H1 (cell line): ENCODE data around the gene SIRT6. TPM values are rescaled to one million over a fixed set of nuclear protein-coding genes. Genes with fewer than 3 reads are reported as not detected.

ENCODE experiments used
- CTCF ChIA-PET: fragments of 300-600 bp; sonication (Branson Sonifier 250); formaldehyde crosslinking; loops from one replicate; lab custom pipeline; 2021; ENCODE audit not compliant: partially characterized antibody; lab: Charles Lee
- POLR2A ChIA-PET: fragments of 300-600 bp; sonication (Branson Sonifier 250); formaldehyde crosslinking; loops from one replicate; lab custom pipeline; 2021; ENCODE audit warnings: inconsistent platforms; ENCODE audit not compliant: partially characterized antibody; lab: Charles Lee
- DNase-seq, 2 experiments: peaks; one replicate each; pipeline versions ENCODE4 v3.0.0 to v3.0.0-alpha.2; 2010 to 2022; ENCODE audit warnings: low spot score in 2 of 2, low read depth in 1 of 2, mixed read lengths in 1 of 2
- FAIRE-seq: peaks from 2 replicates; lab custom pipeline; 2011; peaks lifted over from hg19 to GRCh38; lab: Jason Lieb, UNC
- H2AFZ ChIP-seq: 2 replicates; pipeline ENCODE4 v1.8.1; 2012; ENCODE audit warnings: low read length, inconsistent platforms
- H2AK5ac ChIP-seq: 2 replicates; pipeline ENCODE4 v1.6.1; 2013; ENCODE audit warnings: low read depth, low read length
- H2BK120ac ChIP-seq: replicated peaks from 2 replicates; pipeline ENCODE3; 2013; ENCODE audit warnings: low read depth, low read length, inconsistent platforms
- H2BK12ac ChIP-seq: 2 replicates; pipeline ENCODE4 v1.6.1; 2013; ENCODE audit warnings: low read depth, low read length
- H2BK15ac ChIP-seq: 2 replicates; pipeline ENCODE4 v1.6.1; 2013; ENCODE audit warnings: low read length
- H2BK20ac ChIP-seq: 2 replicates; pipeline ENCODE4 v1.6.1; 2013; ENCODE audit warnings: low read length
- H2BK5ac ChIP-seq: 2 replicates; pipeline ENCODE4 v1.6.1; 2013; ENCODE audit warnings: low read depth, low read length
- H3K14ac ChIP-seq: 2 replicates; pipeline ENCODE4 v1.6.1; 2013; ENCODE audit warnings: inconsistent platforms; ENCODE audit not compliant: insufficient read length
- H3K18ac ChIP-seq: 2 replicates; pipeline ENCODE4 v1.6.1; 2013; ENCODE audit warnings: low read length; ENCODE audit errors: extremely low read depth
- H3K23ac ChIP-seq: 2 replicates; pipeline ENCODE4 v1.6.1; 2013; ENCODE audit warnings: inconsistent platforms; ENCODE audit not compliant: insufficient read length
- H3K23me2 ChIP-seq: 2 replicates; pipeline ENCODE4 v1.6.1; 2013; ENCODE audit warnings: low read depth, low read length
- H3K27ac ChIP-seq: 2 replicates; pipeline ENCODE4 v1.6.1; 2011; ENCODE audit warnings: low read depth, low read length, inconsistent platforms
- H3K27me3 ChIP-seq, 4 experiments: replicated peaks in 1 of 4; 1 replicate in 1 of 4; 2 replicates in 3 of 4; pipeline versions ENCODE4 v1.6.1 to v1.8.1; 2011 to 2013; ENCODE audit warnings: low read length in 3 of 4, mild to moderate bottlenecking in 3 of 4, inconsistent platforms in 2 of 4, mixed read lengths in 2 of 4, moderate library complexity in 1 of 4; ENCODE audit not compliant: control insufficient read depth in 3 of 4, insufficient read depth in 3 of 4; ENCODE audit errors: extremely low read depth in 1 of 4
- H3K36me3 ChIP-seq, 4 experiments: 2 replicates each; pipeline versions ENCODE4 v1.6.1 to v1.8.1; 2011 to 2013; ENCODE audit warnings: mild to moderate bottlenecking in 4 of 4, low read length in 3 of 4, moderate library complexity in 2 of 4, control low read depth in 1 of 4, inconsistent platforms in 1 of 4; ENCODE audit not compliant: insufficient read depth in 4 of 4, control insufficient read depth in 2 of 4
- H3K4ac ChIP-seq: replicated peaks from 2 replicates; pipeline ENCODE3; 2013; ENCODE audit warnings: low read length, low read depth, mixed read lengths, inconsistent platforms; ENCODE audit not compliant: insufficient read length
- H3K4me1 ChIP-seq, 4 experiments: replicated peaks in 1 of 4; 1 replicate in 1 of 4; 2 replicates in 3 of 4; pipeline versions ENCODE4 v1.6.1 to v1.8.1; 2011 to 2013; ENCODE audit warnings: low read length in 3 of 4, inconsistent platforms in 2 of 4, mixed read lengths in 1 of 4; ENCODE audit not compliant: insufficient read depth in 4 of 4, control insufficient read depth in 3 of 4
- H3K4me2 ChIP-seq, 2 experiments: 2 replicates each; pipeline versions ENCODE4 v1.6.1 to v1.8.1; 2011 to 2013; ENCODE audit warnings: low read depth in 2 of 2, low read length in 2 of 2, control low read depth in 1 of 2, inconsistent platforms in 1 of 2, mild to moderate bottlenecking in 1 of 2; ENCODE audit not compliant: insufficient read depth in 1 of 2
- H3K4me3 ChIP-seq, 4 experiments: fragments of 200-600, 300-600 bp in 1 of 4; sonication (generic), shearing (Covaris generic), sonication (Bioruptor Twin) in 1 of 4; 2 replicates each; pipeline versions ENCODE4 v1.5.1 to v1.8.1; 2011 to 2016; ENCODE audit warnings: low read length in 4 of 4, low read depth in 3 of 4, control low read depth in 2 of 4, inconsistent platforms in 2 of 4, mild to moderate bottlenecking in 2 of 4, mixed read lengths in 1 of 4, moderate library complexity in 1 of 4; ENCODE audit not compliant: insufficient read depth in 2 of 4; ENCODE audit errors: extremely low read depth in 1 of 4
- H3K56ac ChIP-seq: replicated peaks from 2 replicates; pipeline ENCODE3; 2013; ENCODE audit warnings: low read depth, mild to moderate bottlenecking, mixed read lengths, low read length, inconsistent platforms; ENCODE audit not compliant: insufficient read length
- H3K79me1 ChIP-seq: 2 replicates; pipeline ENCODE4 v1.6.1; 2013; ENCODE audit warnings: low read depth, low read length, control low read depth
- H3K79me2 ChIP-seq, 2 experiments: 2 replicates each; pipeline versions ENCODE4 v1.6.1 to v1.8.1; 2012 to 2013; ENCODE audit warnings: low read length in 2 of 2, mild to moderate bottlenecking in 2 of 2, inconsistent platforms in 1 of 2; ENCODE audit not compliant: insufficient read depth in 2 of 2, control insufficient read depth in 1 of 2
- H3K9ac ChIP-seq, 4 experiments: replicated peaks in 1 of 4; 1 replicate in 1 of 4; 2 replicates in 3 of 4; pipeline versions ENCODE4 v1.6.1 to v1.8.1; 2011 to 2013; ENCODE audit warnings: low read depth in 3 of 4, low read length in 3 of 4, control low read depth in 2 of 4, mild to moderate bottlenecking in 2 of 4, moderate library complexity in 2 of 4, inconsistent platforms in 1 of 4; ENCODE audit errors: extremely low read depth in 1 of 4
- H3K9me3 ChIP-seq, 2 experiments: 2 replicates each; pipeline versions ENCODE4 v1.6.1 to v1.8.1; 2012 to 2013; ENCODE audit warnings: mild to moderate bottlenecking in 2 of 2, moderate library complexity in 2 of 2, control low read depth in 1 of 2, inconsistent platforms in 1 of 2, low read depth in 1 of 2, low read length in 1 of 2, mixed read lengths in 1 of 2; ENCODE audit not compliant: insufficient read depth in 2 of 2
- H4K20me1 ChIP-seq, 2 experiments: replicated peaks in 1 of 2; 2 replicates each; pipeline versions ENCODE3 to v1.8.1; 2011 to 2013; ENCODE audit warnings: inconsistent platforms in 2 of 2, low read length in 2 of 2, mild to moderate bottlenecking in 1 of 2; ENCODE audit not compliant: insufficient read depth in 2 of 2, control insufficient read depth in 1 of 2
- H4K5ac ChIP-seq: 2 replicates; pipeline ENCODE4 v1.6.1; 2013; ENCODE audit warnings: low read length, low read depth, mixed read lengths, inconsistent platforms; ENCODE audit not compliant: insufficient read length
- H4K8ac ChIP-seq: 2 replicates; pipeline ENCODE4 v1.8.0; 2013; ENCODE audit warnings: mild to moderate bottlenecking, moderate library complexity, low read length, inconsistent platforms; ENCODE audit not compliant: insufficient read depth; ENCODE audit errors: extremely low read depth
- H4K91ac ChIP-seq: replicated peaks from 2 replicates; pipeline ENCODE3; 2013; ENCODE audit warnings: low read length, mixed read lengths, inconsistent platforms; ENCODE audit not compliant: insufficient read length
- ASH2L ChIP-seq: fragments of 200-600, 300-600 bp; sonication (generic); IDR thresholded peaks from one replicate; pipeline ENCODE4 v1.7.1; 2017; ENCODE audit warnings: low read length
- FOSL1 ChIP-seq: IDR thresholded peaks from 2 replicates; pipeline ENCODE4 v1.6.1; 2011; ENCODE audit warnings: mild to moderate bottlenecking, low read depth, low read length, moderate library complexity; ENCODE audit not compliant: insufficient read depth
- MAFK ChIP-seq: IDR thresholded peaks from 2 replicates; pipeline ENCODE4 v1.6.1; 2012; ENCODE audit warnings: low read depth, mild to moderate bottlenecking, improper control_type of control experiment, low read length
- TAF7 ChIP-seq: optimal IDR thresholded peaks from 2 replicates; pipeline ENCODE3; 2011; ENCODE audit warnings: low read depth, mild to moderate bottlenecking, inconsistent platforms, low read length, moderate library complexity, borderline replicate concordance
- WGBS, 2 experiments: shearing (Covaris generic) in 1 of 2; methylation state at CpG; one replicate each; pipeline versions ENCODE4 v1.1.6 to v1.1.7; 2013 to 2015; ENCODE audit warnings: low lambda C conversion rate in 2 of 2, mixed read lengths in 2 of 2, inconsistent platforms in 1 of 2, low coverage in 1 of 2, missing lambda C conversion rate in 1 of 2; ENCODE audit not compliant: insufficient replicate concordance in 2 of 2, insufficient coverage in 1 of 2, insufficient read length in 1 of 2; ENCODE audit errors: extremely low coverage in 1 of 2, missing lambda C conversion rate in 1 of 2; 5-methylcytosine and 5-hydroxymethylcytosine counted together
- polyA plus RNA-seq, 7 experiments: library from polyadenylated mRNA; depleted of rRNA in 3 of 7; stranded (reverse) in 5 of 7; unstranded in 2 of 7; fragments of >200 nt in 5 of 7; fragments of 200-250 nt in 2 of 7; gene quantifications; 1 replicate in 5 of 7; 2 replicates in 1 of 7; 4 replicates in 1 of 7; pipeline versions ENCODE4 v1.2.1 to v1.2.3, GENCODE V29; 2011 to 2013; ENCODE audit warnings: missing spikeins in 2 of 7, mixed read lengths in 2 of 7
- total RNA-seq: library from RNA; stranded (reverse); fragmentation: NEBNext Ultra II Directional; extraction: Animal tissue kit (Norgen Biotek cat#: 25700); gene quantifications from 2 replicates; pipeline ENCODE4 v1.2.1, GENCODE V29; 2021
- TF ChIP-seq, protein P1 (sequence below), 3 experiments: IDR thresholded peaks; 1 replicate in 2 of 3; 2 replicates in 1 of 3; pipeline versions ENCODE4 v1.5.1 to v1.6.1; 2011; ENCODE audit warnings: low read length in 3 of 3, mild to moderate bottlenecking in 3 of 3, inconsistent platforms in 2 of 3, low read depth in 1 of 3, moderate library complexity in 1 of 3; ENCODE audit not compliant: insufficient read depth in 1 of 3; ENCODE audit errors: control extremely low read depth in 1 of 3

SIRT6 gene
- total and polyA plus RNA-seq, 2 of the 8 experiments (the other 6 are each of a cell fraction or from before 2014, with no cell fraction given) = 25.2 to 27.0 TPM

DNA sequence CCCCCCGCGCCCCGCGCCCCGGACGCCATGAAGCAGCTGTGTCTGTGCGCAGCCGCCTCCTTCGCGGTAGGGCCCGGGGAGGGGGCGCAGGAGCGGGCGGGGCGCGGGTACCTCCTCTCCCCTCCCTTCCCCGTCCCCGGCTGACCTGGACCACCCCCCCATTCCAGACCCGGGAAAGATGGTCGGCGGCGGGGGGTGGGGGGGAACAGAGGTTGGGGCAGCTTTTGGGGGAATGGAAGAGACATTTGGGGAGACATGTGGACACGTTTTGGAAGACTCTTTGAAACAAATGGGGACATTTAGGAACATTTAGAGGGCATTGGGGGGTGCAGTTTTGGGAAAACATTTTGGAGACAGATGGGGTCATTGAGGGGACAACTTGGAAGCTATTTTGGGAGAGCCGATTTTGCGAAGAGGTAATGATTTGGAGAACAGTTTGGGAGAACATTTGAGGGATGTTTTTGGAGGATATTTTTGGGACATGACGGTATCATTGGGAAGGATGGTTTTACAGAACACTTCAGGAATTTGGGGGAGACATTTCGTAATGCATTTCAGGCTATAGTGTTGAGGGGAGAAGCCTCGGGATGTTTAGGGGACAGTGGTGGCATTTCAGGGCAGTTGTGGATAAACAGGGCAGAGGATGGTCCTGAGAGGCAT lies 16.2 kb upstream of the SIRT6 start:
- H3K56ac ChIP-seq = no peak overlapping the region
- H4K20me1 ChIP-seq = no peaks in the 10 kb centered on the region
- ChIA-PET POLR2A (interaction anchor here (0.6 to 1.4 kb wide), 4 partner anchors 9 to 223 kb away, joined by 3 to 4 read pairs (median 3); no protein-coding TSS in a partner anchor), CTCF (interaction anchor here (7.0 to 8.5 kb wide), 2 partner anchors 31 to 58 kb away, joined by 43 to 91 read pairs; no protein-coding TSS in a partner anchor)
- peaks cover 4% of the 10 kb centered on the region for H3K23me2 ChIP-seq
- peak overlapping the region in 3 of 4 experiments; percentile 26 to 87 (median 68); a peak in 5 of 8 replicates for H3K4me3 ChIP-seq
- H3K36me3 ChIP-seq = no peaks in the 10 kb centered on the region
- WGBS, 2 experiments = 47% methylated on average over 6 of the region's 28 CpGs; no CpG with 5 or more reads in 1 of the 2 experiments
- no peak overlapping the region for H3K18ac ChIP-seq
- no peaks in the 10 kb centered on the region for H3K79me1 ChIP-seq
- no peaks in the 10 kb centered on the region for H3K9me3 ChIP-seq
- H3K27ac ChIP-seq = no peak overlapping the region
- H4K91ac ChIP-seq = no peak overlapping the region
- no peak overlapping the region for H3K23ac ChIP-seq
- H3K4ac ChIP-seq = no peak overlapping the region
- no peak overlapping the region for H2AK5ac ChIP-seq
- H2BK12ac ChIP-seq = no peak overlapping the region
- TF ChIP-seq ASH2L (peak; percentile 55), TAF7 (no peak), MAFK (no peak), FOSL1 (no peak)
- TF ChIP-seq, protein P1, sequence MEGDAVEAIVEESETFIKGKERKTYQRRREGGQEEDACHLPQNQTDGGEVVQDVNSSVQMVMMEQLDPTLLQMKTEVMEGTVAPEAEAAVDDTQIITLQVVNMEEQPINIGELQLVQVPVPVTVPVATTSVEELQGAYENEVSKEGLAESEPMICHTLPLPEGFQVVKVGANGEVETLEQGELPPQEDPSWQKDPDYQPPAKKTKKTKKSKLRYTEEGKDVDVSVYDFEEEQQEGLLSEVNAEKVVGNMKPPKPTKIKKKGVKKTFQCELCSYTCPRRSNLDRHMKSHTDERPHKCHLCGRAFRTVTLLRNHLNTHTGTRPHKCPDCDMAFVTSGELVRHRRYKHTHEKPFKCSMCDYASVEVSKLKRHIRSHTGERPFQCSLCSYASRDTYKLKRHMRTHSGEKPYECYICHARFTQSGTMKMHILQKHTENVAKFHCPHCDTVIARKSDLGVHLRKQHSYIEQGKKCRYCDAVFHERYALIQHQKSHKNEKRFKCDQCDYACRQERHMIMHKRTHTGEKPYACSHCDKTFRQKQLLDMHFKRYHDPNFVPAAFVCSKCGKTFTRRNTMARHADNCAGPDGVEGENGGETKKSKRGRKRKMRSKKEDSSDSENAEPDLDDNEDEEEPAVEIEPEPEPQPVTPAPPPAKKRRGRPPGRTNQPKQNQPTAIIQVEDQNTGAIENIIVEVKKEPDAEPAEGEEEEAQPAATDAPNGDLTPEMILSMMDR (IDR thresholded peaks at IDR 0.05; ENCODE audit: control extremely low read depth in 1 of 3, insufficient read depth in 1 of 3, low read depth in 1 of 3, low read length in 3 of 3) = no peak
- peak overlapping the region in 1 of 4 experiments; percentile 54; a peak in 2 of 7 replicates for H3K9ac ChIP-seq
- no peak overlapping the region for H2BK120ac ChIP-seq
- no peaks in the 10 kb centered on the region for H3K79me2 ChIP-seq
- DNase-seq (no peak), FAIRE-seq (no peak)
- no peak overlapping the region for H2BK20ac ChIP-seq
- H2BK5ac ChIP-seq = no peak overlapping the region
- no peak overlapping the region for H4K8ac ChIP-seq
- H3K27me3 ChIP-seq = peaks cover 0 to 7% (median 3%) of the 10 kb centered on the region in 4 experiments; a peak in 2 of 7 replicates
- no peak overlapping the region for H2BK15ac ChIP-seq
- no peak overlapping the region for H2AFZ ChIP-seq
- peaks cover 0 to 2% (median 0%) of the 10 kb centered on the region in 4 experiments; a peak in 3 of 7 replicates for H3K4me1 ChIP-seq
- H3K14ac ChIP-seq = no peak overlapping the region
- peak overlapping the region; percentile 65 to 79 for H3K4me2 ChIP-seq
- H4K5ac ChIP-seq = no peak overlapping the region
